GM19463 (cell line): Measurements from ENCODE around the gene UEVLD.
"Not testable (repeated sequence)": the region's sequence is repeated elsewhere in the genome, so short reads cannot be mapped to it uniquely, and the experiment has no call there.

ENCODE experiments used
- ATAC-seq: cut with Tn5 transposase; IDR thresholded peaks from one replicate; pipeline ENCODE4 v1.9.1; 2021; ENCODE audit warnings: mild to moderate bottlenecking, moderate library complexity; ENCODE audit not compliant: unreplicated experiment

UEVLD gene

GRCh38 chr11:18588297-18589252 is at the start of gene UEVLD:
Gene UEVLD, minus strand, starts transcription at chr11:18588734. Its CDS starts 80 bp downstream, at chr11:18588654.
- peak; percentile 64 for ATAC-seq

GRCh38 chr11:18634140-18635032 is 45.9 kb upstream of the UEVLD start, which contains the start of gene SPTY2D1:
Gene SPTY2D1, minus strand, starts transcription at chr11:18634342. Its CDS starts 85 bp downstream, at chr11:18634257.
- ATAC-seq: peak; percentile 94

GRCh38 chr11:18633256-18634139 is 45.0 kb upstream of the UEVLD start:
- ATAC-seq: peak; percentile 53

- no peak for ATAC-seq
Observed at GRCh38 chr11:18632841-18633240, 44.3 kb upstream of the UEVLD start.

- no peak for ATAC-seq
Observed at GRCh38 chr11:18624161-18624560, 35.6 kb upstream of the UEVLD start.

- no peak for ATAC-seq
Observed at GRCh38 chr11:18623707-18624106, 35.2 kb upstream of the UEVLD start.

- ATAC-seq: no peak
Observed at GRCh38 chr11:18618342-18619025, 29.9 kb upstream of the UEVLD start.

- ATAC-seq: no peak
Observed at GRCh38 chr11:18617688-18618341, 29.3 kb upstream of the UEVLD start.

GRCh38 chr11:18615628-18616392 is 27.3 kb upstream of the UEVLD start:
- ATAC-seq: peak; percentile 91

- ATAC-seq: no peak
Observed at GRCh38 chr11:18614667-18615066, 26.1 kb upstream of the UEVLD start.

GRCh38 chr11:18612394-18612793 is 23.9 kb upstream of the UEVLD start:
- ATAC-seq: no peak

- ATAC-seq: no peak
Observed at GRCh38 chr11:18611196-18611595, 22.7 kb upstream of the UEVLD start.

GRCh38 chr11:18608376-18608775 is 19.8 kb upstream of the UEVLD start:
- ATAC-seq: no peak

GRCh38 chr11:18600915-18601569 is 12.5 kb upstream of the UEVLD start:
- ATAC-seq: no peak

- no peak for ATAC-seq
Observed at GRCh38 chr11:18599739-18600230, 11.3 kb upstream of the UEVLD start, which contains the start of gene MISFA. Gene MISFA, plus strand, starts transcription at chr11:18599789. Its CDS starts 140 bp downstream, at chr11:18599929.

GRCh38 chr11:18594999-18595749 is 6.6 kb upstream of the UEVLD start:
- ATAC-seq: no peak

- not testable (repeated sequence) for ATAC-seq
Observed at GRCh38 chr11:18594088-18594487, 5.6 kb upstream of the UEVLD start.
